GM10847 (cell line): Measurements from ENCODE around the gene DHX8.

Experiments used
- POLR2A ChIP-seq: IDR thresholded peaks from 2 replicates; pipeline ENCODE4 v1.6.1; 2011; ENCODE audit not compliant: insufficient read length; ENCODE audit errors: extremely low read depth

The DHX8 gene

GRCh38 chr17:43456029-43456428 lies 27.7 kb upstream of the DHX8 start:
- TF ChIP-seq POLR2A, result no peak

GRCh38 chr17:43456661-43457361 lies 27.0 kb upstream of the DHX8 start:
- TF ChIP-seq POLR2A, result no peak

DNA sequence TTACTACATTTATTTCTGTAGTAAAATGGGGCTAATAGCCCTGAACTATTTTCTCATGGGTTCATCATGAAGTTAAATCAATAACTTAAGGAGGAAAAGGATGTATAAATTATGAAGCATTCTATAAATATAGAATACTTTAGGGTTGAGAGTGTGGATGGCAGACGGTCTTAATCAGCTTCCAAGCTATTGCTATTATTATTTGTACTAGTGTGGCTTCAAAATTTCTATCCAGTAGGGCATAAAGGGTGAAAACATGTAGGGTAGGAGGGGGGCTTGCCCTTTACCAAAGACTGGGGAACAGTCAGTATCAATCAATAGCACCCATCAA lies 26.4 kb upstream of the DHX8 start:
- TF ChIP-seq POLR2A, result no peak

DNA sequence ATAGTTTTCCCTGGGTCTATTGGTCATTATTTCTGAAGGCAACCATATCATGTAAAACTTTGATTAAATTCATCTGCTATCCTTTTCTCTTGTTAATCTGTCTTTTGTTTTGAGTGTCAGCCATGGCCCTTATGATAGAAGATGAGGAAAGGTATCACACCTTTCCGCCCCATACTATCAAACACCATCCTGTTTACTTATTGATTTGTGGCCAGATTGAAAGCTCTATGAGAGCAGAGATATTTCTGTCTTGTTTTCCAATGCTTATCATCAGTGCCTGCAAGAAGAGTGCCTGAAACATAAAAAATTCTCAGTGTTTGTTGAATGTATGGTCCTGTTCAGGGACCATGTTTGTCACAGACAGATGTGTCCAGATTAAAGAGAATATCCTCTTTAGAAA lies 22.6 kb upstream of the DHX8 start:
- TF ChIP-seq POLR2A, result no peak

- no peak for TF ChIP-seq POLR2A
These were observed 20.5 kb upstream of the DHX8 start for GRCh38 chr17:43463241-43463640.

DNA sequence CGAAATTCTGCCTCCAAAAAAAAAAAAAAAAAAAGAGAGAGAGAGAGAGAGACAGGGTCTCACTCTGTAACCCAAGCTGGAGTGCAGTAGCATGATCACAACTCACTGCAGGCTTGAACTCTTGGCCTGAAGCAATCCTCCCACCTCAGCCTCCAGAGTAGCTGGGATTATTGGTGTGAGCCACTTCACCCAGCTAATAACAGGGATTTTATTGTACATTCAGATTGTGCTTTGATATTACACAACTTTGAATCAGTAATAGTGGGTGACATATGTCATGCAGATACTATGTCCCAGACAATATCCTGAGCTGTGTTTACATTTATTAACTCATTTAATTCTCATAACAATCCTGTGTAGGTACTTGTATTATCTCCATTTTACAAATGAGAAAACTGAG lies 19.7 kb upstream of the DHX8 start:
- no peak for TF ChIP-seq POLR2A

DNA sequence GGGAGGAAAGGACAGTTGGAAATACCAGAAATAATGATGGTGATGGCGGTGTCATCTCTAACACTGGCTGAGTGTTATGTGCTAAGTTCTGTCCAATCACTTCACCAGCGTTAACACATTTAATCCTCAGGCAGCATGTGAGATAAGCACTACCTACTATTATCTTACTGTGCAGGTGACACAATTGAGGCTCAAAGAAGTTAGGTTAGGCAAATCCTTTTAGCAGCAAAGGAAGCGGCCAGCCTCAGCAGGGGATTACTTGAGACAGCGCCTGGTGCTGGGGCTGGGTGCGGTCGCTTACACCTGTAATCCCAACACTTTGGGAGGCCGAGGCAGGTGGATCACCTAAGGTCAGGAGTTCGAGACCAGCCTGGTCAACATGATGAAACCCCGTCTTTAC lies 18.7 kb upstream of the DHX8 start:
- no peak for TF ChIP-seq POLR2A

- TF ChIP-seq POLR2A, result no peak
These were observed 15.7 kb upstream of the DHX8 start for GRCh38 chr17:43467981-43468581.

DNA sequence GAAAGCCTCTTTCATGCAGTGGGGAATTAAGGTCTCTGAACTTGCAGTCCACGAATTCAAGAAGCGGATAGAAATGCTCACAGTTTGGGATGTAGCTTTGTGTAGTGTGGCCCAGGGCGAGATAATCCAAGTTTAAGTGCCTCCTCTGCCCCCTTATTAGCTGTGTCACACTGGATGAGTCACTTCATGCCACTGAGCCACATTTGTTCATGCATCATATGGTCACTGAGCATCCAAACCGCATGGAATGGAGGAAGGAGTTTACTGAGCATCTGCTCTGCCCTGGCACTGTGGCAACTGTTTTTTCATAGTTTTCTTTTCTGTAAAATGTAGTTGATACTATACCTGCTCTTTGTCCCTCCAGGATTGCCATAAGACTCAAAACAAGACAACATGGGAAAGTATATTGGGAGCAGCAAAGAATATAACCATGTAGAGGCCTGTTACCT lies 15.1 kb upstream of the DHX8 start:
- TF ChIP-seq POLR2A, result no peak

DNA sequence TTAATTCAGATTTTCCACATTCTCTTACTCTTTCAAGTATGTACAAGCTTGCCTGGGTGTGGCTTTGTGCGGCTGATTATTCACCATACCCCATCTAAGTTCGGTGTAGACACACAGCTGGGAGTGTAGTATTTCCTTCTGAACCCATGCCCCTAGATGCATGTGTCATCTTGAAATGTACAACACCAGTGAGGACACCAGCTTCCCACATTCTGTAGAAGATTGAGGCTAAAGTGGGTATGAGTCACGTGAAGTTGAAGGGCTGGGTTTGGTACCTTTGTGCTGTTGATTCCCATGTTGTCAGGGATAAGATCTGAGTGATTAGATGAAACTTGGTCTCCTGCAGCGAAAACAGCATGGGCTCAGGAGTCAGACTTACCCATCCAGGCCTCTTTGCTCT lies 14.6 kb upstream of the DHX8 start:
- no peak for TF ChIP-seq POLR2A

- no peak for TF ChIP-seq POLR2A
These were observed 12.1 kb upstream of the DHX8 start for GRCh38 chr17:43471585-43472160.

GRCh38 chr17:43475494-43476089 lies 8.2 kb upstream of the DHX8 start:
- TF ChIP-seq POLR2A, result no peak

- TF ChIP-seq POLR2A, result no peak
These were observed 5.7 kb upstream of the DHX8 start for GRCh38 chr17:43477832-43478634.

DNA sequence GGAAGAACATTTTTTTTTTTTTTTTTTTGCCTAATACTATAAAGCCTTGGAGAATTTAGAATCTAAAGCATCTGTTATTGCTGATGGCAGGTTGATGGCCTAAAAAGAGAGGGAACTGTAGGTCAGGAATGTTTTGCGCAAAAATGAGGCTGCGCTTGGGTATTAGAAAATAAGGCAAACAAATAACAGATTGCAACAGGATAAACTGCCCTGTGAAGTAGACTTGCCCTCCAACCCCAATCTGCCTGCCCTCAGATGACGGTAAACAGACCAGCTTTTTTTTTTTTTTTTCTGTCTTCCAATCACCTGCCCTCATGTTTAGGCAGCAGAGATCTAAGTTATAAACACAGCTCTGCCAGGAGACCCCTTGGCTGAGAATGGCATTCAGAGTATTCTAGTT lies 3.8 kb upstream of the DHX8 start:
- no peak for TF ChIP-seq POLR2A
